Stimulated activated naive CD4-positive, alpha-beta T cell (primary cell): ENCODE measurements around the gene SMAD6.

Source experiments
- DNase-seq, 6 experiments: peaks; one replicate each; lab custom pipeline; 2025; lab: John Stamatoyannopoulos, UW

Gene SMAD6

GRCh38 chr15:66758844-66759243, 56.8 kb downstream of the SMAD6 start:
- no peak for DNase-seq

- no peak for DNase-seq
These were observed 58.3 kb downstream of the SMAD6 start for GRCh38 chr15:66760097-66760967.

- DNase-seq, result no peak
These were observed 59.1 kb downstream of the SMAD6 start for GRCh38 chr15:66760968-66761725.

GRCh38 chr15:66761726-66762595, 59.9 kb downstream of the SMAD6 start:
- no peak for DNase-seq

GRCh38 chr15:66763186-66764071, 61.4 kb downstream of the SMAD6 start:
- no peak for DNase-seq

GRCh38 chr15:66764072-66764786, 62.2 kb downstream of the SMAD6 start:
- no peak for DNase-seq

- no peak for DNase-seq
These were observed 63.6 kb downstream of the SMAD6 start for GRCh38 chr15:66765478-66766281.

GRCh38 chr15:66766282-66767230, 64.5 kb downstream of the SMAD6 start:
- no peak for DNase-seq

- DNase-seq, result no peak
These were observed 65.2 kb downstream of the SMAD6 start for GRCh38 chr15:66767240-66767659.

- DNase-seq, result no peak
These were observed 67.0 kb downstream of the SMAD6 start for GRCh38 chr15:66768987-66769386.

GRCh38 chr15:66770518-66771350, 68.7 kb downstream of the SMAD6 start:
- no peak for DNase-seq

- no peak for DNase-seq
These were observed 69.3 kb downstream of the SMAD6 start for GRCh38 chr15:66771351-66771650.

GRCh38 chr15:66772604-66773128, 70.6 kb downstream of the SMAD6 start:
- no peak for DNase-seq

- no peak for DNase-seq
These were observed 71.3 kb downstream of the SMAD6 start for GRCh38 chr15:66773129-66773873.

GRCh38 chr15:66774001-66774814, 72.2 kb downstream of the SMAD6 start:
- peak in 5 of 6 experiments; percentile 31 to 60 (median 47) for DNase-seq
